Skeletal muscle satellite cell (primary cell): ENCODE measurements around the gene U2AF2.

Experiments
- H3K27me3 ChIP-seq: 2 replicates; pipeline ENCODE4 v1.7.0; 2013; ENCODE audit warnings: low read length; ENCODE audit not compliant: control insufficient read depth, insufficient read depth
- H3K36me3 ChIP-seq: 2 replicates; pipeline ENCODE4 v1.7.0; 2013; ENCODE audit warnings: mild to moderate bottlenecking, control low read depth, low read length; ENCODE audit not compliant: insufficient read depth
- H3K4me1 ChIP-seq: 2 replicates; pipeline ENCODE4 v1.7.0; 2013; ENCODE audit warnings: low read length; ENCODE audit not compliant: control insufficient read depth, insufficient read depth
- H3K4me2 ChIP-seq: 2 replicates; pipeline ENCODE4 v1.7.0; 2013; ENCODE audit warnings: mild to moderate bottlenecking, low read length
- H3K4me3 ChIP-seq: 2 replicates; pipeline ENCODE4 v1.7.0; 2013; ENCODE audit warnings: low read length
- H3K9ac ChIP-seq: 2 replicates; pipeline ENCODE4 v1.7.0; 2013; ENCODE audit warnings: mild to moderate bottlenecking, low read depth, low read length, moderate library complexity
- H3K9me3 ChIP-seq: replicated peaks from 2 replicates; pipeline ENCODE4 v1.7.0; 2013; ENCODE audit warnings: mild to moderate bottlenecking, control low read depth, low read length

Gene U2AF2

GRCh38 chr19:55681131-55682092, 26.6 kb downstream of the U2AF2 start:
- Histone ChIP-seq H3K9me3 (no peaks in the 10 kb centered on the region), H3K4me3 (no peak overlapping the region), H3K4me2 (no peak overlapping the region), H3K36me3 (peaks cover 70% of the 10 kb centered on the region), H3K27me3 (no peaks in the 10 kb centered on the region), H3K4me1 (peaks cover 26% of the 10 kb centered on the region), H3K9ac (no peak overlapping the region)

GRCh38 chr19:55683449-55684261, 28.8 kb downstream of the U2AF2 start:
- Histone ChIP-seq H3K36me3 (peaks cover 71% of the 10 kb centered on the region), H3K4me2 (no peak overlapping the region)

GRCh38 chr19:55684946-55685681, 30.3 kb downstream of the U2AF2 start:
- Histone ChIP-seq H3K4me1 (no peaks in the 10 kb centered on the region), H3K4me3 (no peak overlapping the region), H3K4me2 (no peak overlapping the region), H3K27me3 (no peaks in the 10 kb centered on the region), H3K36me3 (peaks cover 71% of the 10 kb centered on the region), H3K9me3 (no peaks in the 10 kb centered on the region), H3K9ac (no peak overlapping the region)

More at GRCh38 chr19:55683449-55684261, 28.8 kb downstream of the U2AF2 start:
- peaks cover 11% of the 10 kb centered on the region for H3K4me1 ChIP-seq
- no peak overlapping the region for H3K9ac ChIP-seq
- no peak overlapping the region for H3K4me3 ChIP-seq
- no peaks in the 10 kb centered on the region for H3K27me3 ChIP-seq
- no peaks in the 10 kb centered on the region for H3K9me3 ChIP-seq

- H3K36me3 ChIP-seq: peaks cover 67% of the 10 kb centered on the region
These were observed 30.9 kb downstream of the U2AF2 start for GRCh38 chr19:55685776-55686175.

GRCh38 chr19:55686311-55687050, 31.6 kb downstream of the U2AF2 start:
- H3K9ac ChIP-seq: no peak overlapping the region
- H3K27me3 ChIP-seq: no peaks in the 10 kb centered on the region
- no peaks in the 10 kb centered on the region for H3K9me3 ChIP-seq
- no peaks in the 10 kb centered on the region for H3K4me1 ChIP-seq
- no peak overlapping the region for H3K4me2 ChIP-seq
- no peak overlapping the region for H3K4me3 ChIP-seq
- peaks cover 62% of the 10 kb centered on the region for H3K36me3 ChIP-seq

More at GRCh38 chr19:55685776-55686175, 30.9 kb downstream of the U2AF2 start:
- Histone ChIP-seq H3K9ac (no peak overlapping the region), H3K4me1 (no peaks in the 10 kb centered on the region), H3K4me3 (no peak overlapping the region), H3K4me2 (no peak overlapping the region), H3K9me3 (no peaks in the 10 kb centered on the region), H3K27me3 (no peaks in the 10 kb centered on the region)

- H3K4me2 ChIP-seq: no peak overlapping the region
- no peak overlapping the region for H3K9ac ChIP-seq
- H3K9me3 ChIP-seq: no peaks in the 10 kb centered on the region
- no peaks in the 10 kb centered on the region for H3K4me1 ChIP-seq
- H3K4me3 ChIP-seq: no peak overlapping the region
- H3K27me3 ChIP-seq: no peaks in the 10 kb centered on the region
- peaks cover 57% of the 10 kb centered on the region for H3K36me3 ChIP-seq
These were observed 32.7 kb downstream of the U2AF2 start for GRCh38 chr19:55687281-55688201.

- Histone ChIP-seq H3K9me3 (no peaks in the 10 kb centered on the region), H3K4me1 (no peaks in the 10 kb centered on the region), H3K27me3 (no peaks in the 10 kb centered on the region), H3K36me3 (peaks cover 61% of the 10 kb centered on the region), H3K9ac (no peak overlapping the region), H3K4me2 (no peak overlapping the region), H3K4me3 (no peak overlapping the region)
These were observed 33.8 kb downstream of the U2AF2 start for GRCh38 chr19:55688422-55689218.

- Histone ChIP-seq H3K36me3 (peaks cover 61% of the 10 kb centered on the region), H3K27me3 (no peaks in the 10 kb centered on the region), H3K4me2 (no peak overlapping the region), H3K9me3 (no peaks in the 10 kb centered on the region), H3K4me1 (no peaks in the 10 kb centered on the region), H3K9ac (no peak overlapping the region), H3K4me3 (no peak overlapping the region)
These were observed 34.7 kb downstream of the U2AF2 start for GRCh38 chr19:55689411-55690108.

GRCh38 chr19:55690109-55690768, 35.4 kb downstream of the U2AF2 start:
- H3K4me3 ChIP-seq: no peak overlapping the region
- peaks cover 61% of the 10 kb centered on the region for H3K36me3 ChIP-seq
- no peak overlapping the region for H3K9ac ChIP-seq

More at GRCh38 chr19:55690109-55690768, 35.4 kb downstream of the U2AF2 start:
- Histone ChIP-seq H3K4me2 (no peak overlapping the region), H3K27me3 (no peaks in the 10 kb centered on the region), H3K4me1 (no peaks in the 10 kb centered on the region), H3K9me3 (no peaks in the 10 kb centered on the region)
